Activated CD8-positive, alpha-beta T cell treated with anti-CD3 and anti-CD28 coated beads for 36 hours (primary cell): ENCODE data around the gene SSBP3. TPM values are rescaled to one million over a fixed set of nuclear protein-coding genes. Genes with fewer than 3 reads are reported as not detected.
A peak's percentile ranks its signal among the peaks of the same experiment; 100 is the strongest.

Experiments used
- ATAC-seq: fragments of 200-7000 bp; cut with Tn5 transposase; one replicate; pipeline ENCODE4 v1.10.0; 2021; ENCODE audit warnings: mild to moderate bottlenecking, moderate library complexity
- CTCF ChIA-PET: fragments of 350-600 bp; sonication (Branson Sonifier 250); formaldehyde crosslinking; loops from one replicate; lab custom pipeline; 2021; ENCODE audit warnings: antibody characterized with exemption; lab: Charles Lee
- POLR2A ChIA-PET: fragments of 350-600 bp; sonication (Branson Sonifier 250); formaldehyde crosslinking; loops from one replicate; lab custom pipeline; 2021; ENCODE audit warnings: antibody characterized with exemption; lab: Charles Lee
- DNase-seq: peaks from one replicate; pipeline ENCODE4 v3.0.0-alpha.2; 2020
- H3K27ac Mint-ChIP-seq: one replicate; pipeline ENCODE4 v1.8.0; 2021; ENCODE audit warnings: mild to moderate bottlenecking, mixed read lengths
- H3K27me3 Mint-ChIP-seq: one replicate; pipeline ENCODE4 v1.8.0; 2021; ENCODE audit warnings: mixed read lengths
- H3K36me3 Mint-ChIP-seq: one replicate; pipeline ENCODE4 v1.8.0; 2021; ENCODE audit warnings: low read depth, mixed read lengths
- H3K4me1 Mint-ChIP-seq: one replicate; pipeline ENCODE4 v1.8.0; 2021; ENCODE audit warnings: low read depth, mixed read lengths
- H3K4me3 Mint-ChIP-seq: one replicate; pipeline ENCODE4 v1.8.0; 2021; ENCODE audit warnings: mild to moderate bottlenecking, moderate library complexity, mixed read lengths
- H3K9me3 Mint-ChIP-seq: one replicate; pipeline ENCODE4 v1.8.0; 2021; ENCODE audit warnings: mixed read lengths
- CTCF ChIP-seq: fragments of 200-600 bp; IDR thresholded peaks from one replicate; pipeline ENCODE4 v1.8.0; 2022; ENCODE audit warnings: antibody characterized with exemption, mild to moderate bottlenecking
- intact Hi-C: fragments of 100-400 bp; cut with micrococcal nuclease; formaldehyde crosslinking; loops from one replicate; pipeline ENCODE4 v1.10.0; 2022
- total RNA-seq, 2 experiments: library from RNA; stranded (reverse); gene quantifications; one replicate each; pipeline ENCODE4 v1.2.3, GENCODE V29; 2021

SSBP3 gene
- total RNA-seq, 2 experiments from 2014 or later, result 62.6 to 67.8 TPM

- ATAC-seq (no peak), DNase-seq (no peak)
- no peak for TF ChIP-seq CTCF
- no peak overlapping the region for H3K27ac Mint-ChIP-seq
- intact Hi-C loops, result no loop called here
- H3K27me3 Mint-ChIP-seq, result no peaks in the 10 kb centered on the region
- H3K9me3 Mint-ChIP-seq, result no peaks in the 10 kb centered on the region
- CTCF ChIA-PET, result interaction anchor here (0.7 to 1.7 kb wide), 3 partner anchors 15 to 198 kb away, joined by 3 read pairs; no protein-coding TSS in a partner anchor
- POLR2A ChIA-PET, result interaction anchor here (0.7 kb wide), 1 partner anchor 33 kb away, joined by 4 read pairs; no protein-coding TSS in a partner anchor
- no peak overlapping the region for H3K4me3 Mint-ChIP-seq
- H3K36me3 Mint-ChIP-seq, result peaks cover 3% of the 10 kb centered on the region
- H3K4me1 Mint-ChIP-seq, result peaks cover 81% of the 10 kb centered on the region
Observed at GRCh38 chr1:54292002-54292911, 113.9 kb downstream of the SSBP3 start.

DNA sequence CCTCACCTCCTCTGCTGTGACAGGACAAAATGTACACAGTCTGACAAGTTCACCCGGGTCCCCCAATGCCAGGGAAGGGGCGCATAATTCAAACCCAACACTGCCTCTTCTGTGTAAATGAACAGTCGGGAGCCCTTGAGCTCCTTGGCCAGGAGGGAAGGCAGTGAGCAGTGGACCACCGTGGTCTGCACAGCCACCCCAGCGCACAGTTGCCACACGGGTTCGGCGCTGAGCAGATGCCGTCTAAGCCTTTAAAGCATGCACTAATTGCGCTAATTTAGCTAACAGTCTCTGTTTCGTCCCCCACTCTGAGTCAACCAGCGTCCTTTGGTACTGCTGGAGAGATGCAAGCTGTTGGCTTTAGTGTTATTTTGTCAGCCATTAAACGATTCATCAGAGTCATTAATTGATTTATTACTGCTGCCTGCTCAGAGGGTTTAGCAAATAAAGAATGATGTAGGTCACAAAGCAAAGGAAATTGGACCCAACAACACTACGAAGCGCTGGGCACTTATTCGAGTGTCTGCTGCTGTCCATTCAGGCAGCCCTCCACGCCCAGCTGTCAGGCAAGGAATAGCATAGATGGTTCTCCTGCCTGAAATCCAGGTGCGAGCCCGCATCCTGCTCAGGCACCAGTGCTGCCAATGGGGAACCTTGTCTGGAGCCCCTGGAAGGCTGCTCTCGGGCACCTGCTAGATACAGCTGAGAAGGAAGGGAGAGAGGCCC lies 114.8 kb downstream of the SSBP3 start:
- no peaks in the 10 kb centered on the region for H3K9me3 Mint-ChIP-seq
- ATAC-seq (no peak), DNase-seq (no peak)
- ChIA-PET CTCF (interaction anchor here (1.2 to 1.8 kb wide), 2 partner anchors 9 to 198 kb away, joined by 3 to 5 read pairs; no protein-coding TSS in a partner anchor), POLR2A (interaction anchor here (0.7 to 2.3 kb wide), 3 partner anchors 12 to 33 kb away, joined by 4 to 5 read pairs (median 4); no protein-coding TSS in a partner anchor)
- no peaks in the 10 kb centered on the region for H3K27me3 Mint-ChIP-seq
- no peak overlapping the region for H3K27ac Mint-ChIP-seq
- H3K4me1 Mint-ChIP-seq, result peaks cover 84% of the 10 kb centered on the region
- H3K36me3 Mint-ChIP-seq, result peaks cover 6% of the 10 kb centered on the region
- intact Hi-C loops, result no loop called here
- H3K4me3 Mint-ChIP-seq, result no peak overlapping the region
- TF ChIP-seq CTCF, result no peak

DNA sequence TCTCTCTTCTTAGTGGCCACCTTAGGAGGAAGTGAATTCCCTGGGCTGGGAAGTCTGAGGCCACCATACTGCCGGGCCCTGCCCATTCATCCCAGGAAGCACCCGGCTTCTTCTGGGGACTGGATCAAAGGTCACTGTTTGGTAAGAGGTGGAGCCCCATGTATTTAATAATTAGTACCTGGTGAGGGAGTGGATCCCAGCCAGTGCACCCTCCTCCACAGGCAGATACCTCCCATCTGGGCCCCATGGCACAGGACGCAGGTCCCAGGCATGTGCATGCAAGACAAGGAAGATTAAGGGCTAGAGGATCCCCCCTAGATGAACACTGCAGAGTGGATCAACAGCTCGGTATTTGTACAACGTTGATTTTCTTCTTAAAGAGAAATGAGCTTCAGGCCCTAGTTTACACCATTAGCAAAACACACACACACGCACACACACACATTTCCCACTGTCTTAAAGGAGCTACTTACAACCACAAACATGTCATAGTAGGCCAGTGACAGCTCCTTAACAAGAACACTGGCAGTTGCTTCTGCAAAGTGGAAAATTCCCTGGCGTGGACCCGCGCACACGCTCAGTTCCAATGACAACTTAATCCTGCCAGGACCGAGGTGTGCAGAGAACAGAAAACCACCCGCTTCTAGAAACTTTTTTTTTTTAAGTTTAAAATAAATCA lies 115.5 kb downstream of the SSBP3 start:
- TF ChIP-seq CTCF, result no peak
- peak overlapping the region; percentile 50 for H3K27ac Mint-ChIP-seq
- ChIA-PET CTCF (interaction anchor here (0.6 to 1.8 kb wide), 3 partner anchors 10 to 539 kb away, joined by 3 to 5 read pairs (median 3); no protein-coding TSS in a partner anchor), POLR2A (interaction anchor here (0.8 to 3.8 kb wide), 5 partner anchors 9 to 18 kb away, joined by 4 to 23 read pairs (median 5); no protein-coding TSS in a partner anchor)
- no peaks in the 10 kb centered on the region for H3K27me3 Mint-ChIP-seq
- H3K4me1 Mint-ChIP-seq, result peaks cover 84% of the 10 kb centered on the region
- intact Hi-C loops, result no loop called here
- no peak for ATAC-seq
- no peak overlapping the region for H3K4me3 Mint-ChIP-seq
- H3K36me3 Mint-ChIP-seq, result peaks cover 6% of the 10 kb centered on the region
- H3K9me3 Mint-ChIP-seq, result no peaks in the 10 kb centered on the region
- peak; percentile 56 for DNase-seq

- ChIA-PET CTCF (interaction anchor here (1.8 to 3.7 kb wide), 2 partner anchors 10 to 199 kb away, joined by 5 to 16 read pairs; no protein-coding TSS in a partner anchor), POLR2A (interaction anchor here (0.6 to 3.8 kb wide), 5 partner anchors 10 to 705 kb away, joined by 3 to 23 read pairs (median 5); no protein-coding TSS in a partner anchor)
- Mint-ChIP-seq H3K27ac (peak overlapping the region; percentile 59), H3K4me3 (no peak overlapping the region), H3K27me3 (no peaks in the 10 kb centered on the region), H3K9me3 (no peaks in the 10 kb centered on the region), H3K36me3 (peaks cover 6% of the 10 kb centered on the region), H3K4me1 (peaks cover 84% of the 10 kb centered on the region)
- no peak for TF ChIP-seq CTCF
- ATAC-seq, result no peak
- intact Hi-C loops, result loop anchor here (5.0 to 10.0 kb wide), 3 partner anchors 68 to 195 kb away; no protein-coding TSS in a partner anchor
- no peak for DNase-seq
Observed at GRCh38 chr1:54289712-54290233, 116.4 kb downstream of the SSBP3 start.
